Heart left ventricle (tissue), 13 donors: ENCODE data around the gene INSRR.

Experiments
- CTCF ChIP-seq, 12 donors: fragments of 200-600 bp; sonication (generic) in 4 of 12; IDR thresholded peaks; one replicate each; pipeline versions ENCODE4 v1.5.0 to v1.8.0; 2018 to 2022; ENCODE audit warnings: antibody characterized with exemption in 12 of 12, mild to moderate bottlenecking in 5 of 12
- POLR2A ChIP-seq, 2 donors: fragments of 450-650 bp; IDR thresholded peaks; one replicate each; pipeline ENCODE4 v1.6.1; 2017; ENCODE audit warnings: antibody characterized with exemption in 2 of 2, mild to moderate bottlenecking in 2 of 2, moderate library complexity in 2 of 2
- donor health status: ischemic (EF 13 %, LVEDD 7.1; RV severe dilation, severe dysfunction).
- donor health status: DM: no; HTN: yes; CAD: no.
- donor health status: DM: no; HTN: no; CAD: no.
- donor health status: ischemic (EF 25% LVEDD 6.9; RV normal size, moderate dysfunction).
- donor health status: ischemic (EF 25% LVEDD 5.7; RV mildly dilated, moderate dysfunction).
- donor health status: ischemic (EF 35%, LVEDD 5.7; RV mildly dilated, moderate dysfunction).
- donor health status: nonischemic (EF 11% LVEDD 7.7; RV severe dilation, severe dysfunction).
- donor health status: DM: yes; HTN: yes; CAD: no.
- donor health status: PGD.
- donor health status: ischemic (EF 29% LVEDD 5.4; RV normal size, mild dysfunction).
- donor health status: nonischemic (EF 23%, LVEDD 6.1; RV moderate dilation, normal function).

GRCh38 chr1:156821801-156822200, 37.1 kb downstream of the INSRR start:
- TF ChIP-seq CTCF (IDR thresholded peaks at IDR 0.05) (no peak), POLR2A (IDR thresholded peaks at IDR 0.05) (no peak)
